ENCODE measurements around the gene NCOR2. TPM values are rescaled to one million over a fixed set of nuclear protein-coding genes. Genes with fewer than 3 reads are reported as not detected.

The NCOR2 gene
- total and polyA plus RNA-seq, 2 donors (not counting 1 experiment from before 2014, with no cell fraction given), result 25.9 to 144 TPM

DNA sequence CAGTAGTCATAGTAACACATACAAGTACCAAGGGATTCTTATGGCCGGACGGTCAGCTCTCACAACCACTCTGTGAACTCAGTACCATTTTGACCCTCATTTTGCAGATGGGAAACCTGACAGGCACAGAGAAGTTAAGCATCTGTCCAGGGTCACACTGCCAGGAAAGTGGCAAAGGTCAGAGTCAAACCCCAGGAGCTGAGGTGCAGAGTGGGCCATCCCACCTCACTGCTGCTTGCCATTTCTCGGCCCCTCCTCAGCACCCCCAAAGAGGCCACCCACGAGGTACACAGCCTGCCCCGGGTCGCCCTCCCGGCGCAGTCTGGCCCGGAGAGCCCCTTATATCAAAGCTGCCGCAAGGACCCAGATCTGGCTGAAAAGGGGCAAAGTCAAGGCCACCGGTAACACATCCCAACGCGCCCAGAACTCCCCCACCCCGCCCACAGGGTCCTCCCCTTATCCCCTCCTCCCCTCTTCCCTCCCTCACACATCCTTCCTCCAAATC is 1.7 kb downstream of the NCOR2 start:
- ChIA-PET CTCF (no interaction called here), POLR2A (interaction anchor here (0.7 to 1.5 kb wide), 3 partner anchors 10 to 498 kb away, joined by 3 to 5 read pairs (median 3); no protein-coding TSS in a partner anchor)
- WGBS (ENCODE audit: insufficient coverage), result 13% methylated on average over 13 of the region's 14 CpGs
- H3K4me1 Mint-ChIP-seq, result peaks cover 54% of the 10 kb centered on the region
- peak overlapping the region in 4 of 5 experiments; percentile 85 to 99 (median 87) for H3K4me3 ChIP-seq (ENCODE audit: control extremely low read depth in 1 of 5, extremely low read depth in 1 of 5, insufficient read depth in 1 of 5, low read depth in 2 of 5, low read length in 4 of 5)
- TF ChIP-seq, protein P1, sequence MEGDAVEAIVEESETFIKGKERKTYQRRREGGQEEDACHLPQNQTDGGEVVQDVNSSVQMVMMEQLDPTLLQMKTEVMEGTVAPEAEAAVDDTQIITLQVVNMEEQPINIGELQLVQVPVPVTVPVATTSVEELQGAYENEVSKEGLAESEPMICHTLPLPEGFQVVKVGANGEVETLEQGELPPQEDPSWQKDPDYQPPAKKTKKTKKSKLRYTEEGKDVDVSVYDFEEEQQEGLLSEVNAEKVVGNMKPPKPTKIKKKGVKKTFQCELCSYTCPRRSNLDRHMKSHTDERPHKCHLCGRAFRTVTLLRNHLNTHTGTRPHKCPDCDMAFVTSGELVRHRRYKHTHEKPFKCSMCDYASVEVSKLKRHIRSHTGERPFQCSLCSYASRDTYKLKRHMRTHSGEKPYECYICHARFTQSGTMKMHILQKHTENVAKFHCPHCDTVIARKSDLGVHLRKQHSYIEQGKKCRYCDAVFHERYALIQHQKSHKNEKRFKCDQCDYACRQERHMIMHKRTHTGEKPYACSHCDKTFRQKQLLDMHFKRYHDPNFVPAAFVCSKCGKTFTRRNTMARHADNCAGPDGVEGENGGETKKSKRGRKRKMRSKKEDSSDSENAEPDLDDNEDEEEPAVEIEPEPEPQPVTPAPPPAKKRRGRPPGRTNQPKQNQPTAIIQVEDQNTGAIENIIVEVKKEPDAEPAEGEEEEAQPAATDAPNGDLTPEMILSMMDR (IDR thresholded peaks at IDR 0.05), result no peak
- TF ChIP-seq EZH2 (IDR thresholded peaks at IDR 0.05; ENCODE audit: borderline replicate concordance, insufficient read depth, low read depth, low read length, poor library complexity, severe bottlenecking), result no peak
- peak overlapping the region; percentile 96 for H3K4me3 Mint-ChIP-seq
- peak overlapping the region; percentile 98 for H3K4me2 ChIP-seq (replicated peaks; ENCODE audit: low read depth, low read length, poor library complexity, severe bottlenecking)
- DNase-seq (no peak), ATAC-seq (ENCODE audit: low read depth) (no peak)
- no peaks in the 10 kb centered on the region for H3K9me3 ChIP-seq (ENCODE audit: control extremely low read depth in 1 of 3, control insufficient read depth in 2 of 3, insufficient read depth in 1 of 3, low read length in 2 of 3)
- peak overlapping the region in 1 of 2 donors; percentile 87 for H3K27ac ChIP-seq (ENCODE audit: low read length in 2 of 2)
- no peaks in the 10 kb centered on the region for H3K9me3 Mint-ChIP-seq (ENCODE audit: insufficient read depth)
- H4K20me1 ChIP-seq (ENCODE audit: control insufficient read depth, insufficient read depth, low read length, poor library complexity, severe bottlenecking), result peaks cover 59% of the 10 kb centered on the region
- H3K27ac Mint-ChIP-seq, result peak overlapping the region; percentile 41
- no peaks in the 10 kb centered on the region for H3K36me3 ChIP-seq (replicated peaks in 1 of 2; ENCODE audit: control extremely low read depth in 1 of 2, control insufficient read depth in 1 of 2, extremely low read depth in 1 of 2, insufficient read depth in 2 of 2, low read length in 1 of 2)
- H3K79me2 ChIP-seq (ENCODE audit: control insufficient read depth, insufficient read depth, low read length), result peaks cover 68% of the 10 kb centered on the region
- H3K27me3 ChIP-seq (replicated peaks in 1 of 4; ENCODE audit: control extremely low read depth in 1 of 4, control insufficient read depth in 3 of 4, insufficient read depth in 4 of 4, low read length in 3 of 4), result no peaks in the 10 kb centered on the region
- no peaks in the 10 kb centered on the region for H3K27me3 Mint-ChIP-seq
- intact Hi-C loops (cut with micrococcal nuclease), result loop anchor here (5.0 to 10.0 kb wide), 3 partner anchors 147 to 359 kb away; no protein-coding TSS in a partner anchor
- peaks cover 24 to 51% of the 10 kb centered on the region in 2 donors for H3K4me1 ChIP-seq (ENCODE audit: control insufficient read depth in 2 of 2, insufficient read depth in 2 of 2, low read length in 2 of 2)
- H2AFZ ChIP-seq (ENCODE audit: insufficient read depth, low read depth, low read length, poor library complexity, severe bottlenecking), result peak overlapping the region; percentile 72
- H3K9ac ChIP-seq (ENCODE audit: low read length), result peak overlapping the region; percentile 91

DNA sequence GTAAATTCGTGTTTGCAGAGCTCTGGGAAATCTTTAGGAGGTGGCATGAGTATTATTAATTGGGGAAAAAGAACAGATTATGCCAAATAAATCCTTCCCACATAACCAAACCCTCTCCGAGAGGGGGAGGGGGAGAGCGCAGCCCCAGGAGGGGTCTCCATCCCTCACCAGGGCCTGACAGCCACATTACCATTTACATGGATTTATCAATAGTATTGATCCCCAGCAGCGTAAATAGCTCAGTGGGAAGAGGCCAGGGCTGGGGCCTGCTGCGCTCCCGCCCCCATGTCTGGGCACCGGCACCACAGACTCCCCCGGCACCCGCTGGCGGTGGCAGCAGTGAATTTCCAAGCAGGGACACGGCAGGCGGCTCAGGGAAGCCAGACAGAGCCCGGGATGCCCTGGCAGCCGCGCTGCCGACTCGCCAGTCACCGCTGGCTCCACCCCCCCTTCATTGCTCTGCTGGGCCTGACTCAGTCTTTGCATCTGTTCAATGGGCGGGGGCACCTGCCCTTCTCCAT is 2.4 kb downstream of the NCOR2 start:
- Histone ChIP-seq H3K9me3 (ENCODE audit: control extremely low read depth in 1 of 3, control insufficient read depth in 2 of 3, insufficient read depth in 1 of 3, low read length in 2 of 3) (no peaks in the 10 kb centered on the region), H3K36me3 (replicated peaks in 1 of 2; ENCODE audit: control extremely low read depth in 1 of 2, control insufficient read depth in 1 of 2, extremely low read depth in 1 of 2, insufficient read depth in 2 of 2, low read length in 1 of 2) (no peaks in the 10 kb centered on the region), H2AFZ (ENCODE audit: insufficient read depth, low read depth, low read length, poor library complexity, severe bottlenecking) (no peak overlapping the region), H3K79me2 (ENCODE audit: control insufficient read depth, insufficient read depth, low read length) (peaks cover 75% of the 10 kb centered on the region), H3K27ac (ENCODE audit: low read length in 2 of 2) (no peak overlapping the region), H3K9ac (ENCODE audit: low read length) (no peak overlapping the region), H3K4me3 (ENCODE audit: control extremely low read depth in 1 of 5, extremely low read depth in 1 of 5, insufficient read depth in 1 of 5, low read depth in 2 of 5, low read length in 4 of 5) (no peak overlapping the region), H4K20me1 (ENCODE audit: control insufficient read depth, insufficient read depth, low read length, poor library complexity, severe bottlenecking) (peaks cover 59% of the 10 kb centered on the region), H3K27me3 (replicated peaks in 1 of 4; ENCODE audit: control extremely low read depth in 1 of 4, control insufficient read depth in 3 of 4, insufficient read depth in 4 of 4, low read length in 3 of 4) (no peaks in the 10 kb centered on the region), H3K4me1 (ENCODE audit: control insufficient read depth in 2 of 2, insufficient read depth in 2 of 2, low read length in 2 of 2) (peaks cover 24 to 51% of the 10 kb centered on the region in 2 donors), H3K4me2 (replicated peaks; ENCODE audit: low read depth, low read length, poor library complexity, severe bottlenecking) (peak overlapping the region; percentile 98)
- DNase-seq, result no peak
- WGBS (ENCODE audit: insufficient coverage), result 81% methylated on average over 13 of the region's 19 CpGs
- peaks cover 55% of the 10 kb centered on the region for H3K4me1 Mint-ChIP-seq
- POLR2A ChIA-PET, result no interaction called here
- peak overlapping the region; percentile 26 for H3K27ac Mint-ChIP-seq
- intact Hi-C loops (cut with micrococcal nuclease), result loop anchor here (5.0 to 10.0 kb wide), 3 partner anchors 147 to 360 kb away; no protein-coding TSS in a partner anchor
- peak overlapping the region; percentile 96 for H3K4me3 Mint-ChIP-seq
- H3K27me3 Mint-ChIP-seq, result no peaks in the 10 kb centered on the region
- H3K9me3 Mint-ChIP-seq (ENCODE audit: insufficient read depth), result no peaks in the 10 kb centered on the region
- ATAC-seq (ENCODE audit: low read depth), result no peak
- TF ChIP-seq, protein P1 (IDR thresholded peaks at IDR 0.05), result no peak
- TF ChIP-seq EZH2 (IDR thresholded peaks at IDR 0.05; ENCODE audit: borderline replicate concordance, insufficient read depth, low read depth, low read length, poor library complexity, severe bottlenecking), result no peak
- CTCF ChIA-PET, result interaction anchor here (1.4 kb wide), 1 partner anchor 13 kb away, joined by 3 read pairs; no protein-coding TSS in a partner anchor

All from B cell (primary cell).